CD4-positive, alpha-beta memory T cell (primary cell): Measurements from ENCODE around the gene TMEM229B. TPM values are rescaled to one million over a fixed set of nuclear protein-coding genes. Genes with fewer than 3 reads are reported as not detected.

ENCODE experiments used
- CTCF ChIA-PET: fragments of 350-600 bp; sonication (Branson Sonifier 250); formaldehyde crosslinking; loops from one replicate; lab custom pipeline; 2021; ENCODE audit warnings: inconsistent platforms; ENCODE audit not compliant: partially characterized antibody; lab: Charles Lee
- POLR2A ChIA-PET: fragments of 350-600 bp; sonication (Branson Sonifier 250); formaldehyde crosslinking; loops from one replicate; lab custom pipeline; 2021; ENCODE audit not compliant: partially characterized antibody; lab: Charles Lee
- DNase-seq, 5 donors: peaks; one replicate each; pipeline versions ENCODE4 v3.0.0 to v3.0.0-alpha.2; 2020 to 2022; ENCODE audit warnings: mixed read lengths in 1 of 5
- H3K27ac ChIP-seq: one replicate; pipeline ENCODE4 v1.7.0; 2013; ENCODE audit warnings: low read depth, low read length
- H3K27me3 ChIP-seq: 2 replicates; pipeline ENCODE4 v1.7.0; 2013; ENCODE audit warnings: mild to moderate bottlenecking, low read length, moderate library complexity; ENCODE audit not compliant: insufficient read depth
- H3K36me3 ChIP-seq: 2 replicates; pipeline ENCODE4 v1.7.0; 2013; ENCODE audit warnings: mild to moderate bottlenecking, low read length, moderate library complexity; ENCODE audit not compliant: insufficient read depth
- H3K4me1 ChIP-seq: 2 replicates; pipeline ENCODE4 v1.7.0; 2013; ENCODE audit warnings: mild to moderate bottlenecking, low read length, moderate library complexity; ENCODE audit not compliant: insufficient read depth
- H3K4me3 ChIP-seq, 2 donors: one replicate each; pipeline ENCODE4 v1.7.0; 2013; ENCODE audit warnings: low read length in 2 of 2, mild to moderate bottlenecking in 1 of 2
- H3K9me3 ChIP-seq, 2 donors: one replicate each; pipeline ENCODE4 v1.7.0; 2013; ENCODE audit warnings: low read length in 2 of 2, control low read depth in 1 of 2; ENCODE audit not compliant: control insufficient read depth in 1 of 2
- H3K27ac Mint-ChIP-seq, 7 donors: one replicate each; pipeline ENCODE4 v1.8.0; 2020 to 2021; ENCODE audit warnings: mixed read lengths in 7 of 7, mild to moderate bottlenecking in 6 of 7, inconsistent platforms in 3 of 7, moderate library complexity in 3 of 7
- H3K27me3 Mint-ChIP-seq, 2 donors: one replicate each; pipeline ENCODE4 v1.8.0; 2020 to 2021; ENCODE audit warnings: mixed read lengths in 2 of 2
- H3K36me3 Mint-ChIP-seq, 2 donors: one replicate each; pipeline ENCODE4 v1.8.0; 2020 to 2021; ENCODE audit warnings: mixed read lengths in 2 of 2, inconsistent platforms in 1 of 2, mild to moderate bottlenecking in 1 of 2
- H3K4me1 Mint-ChIP-seq, 4 donors: one replicate each; pipeline ENCODE4 v1.8.0; 2020 to 2021; ENCODE audit warnings: mixed read lengths in 4 of 4, mild to moderate bottlenecking in 1 of 4
- H3K4me3 Mint-ChIP-seq, 8 donors: one replicate each; pipeline ENCODE4 v1.8.0; 2020 to 2021; ENCODE audit warnings: mixed read lengths in 8 of 8, mild to moderate bottlenecking in 7 of 8, moderate library complexity in 6 of 8, inconsistent platforms in 3 of 8
- H3K9me3 Mint-ChIP-seq, 8 donors: one replicate each; pipeline ENCODE4 v1.8.0; 2020 to 2021; ENCODE audit warnings: mixed read lengths in 8 of 8, mild to moderate bottlenecking in 5 of 8, inconsistent platforms in 3 of 8, moderate library complexity in 1 of 8
- intact Hi-C: fragments of 100-400 bp; cut with micrococcal nuclease; formaldehyde crosslinking; loops from one replicate; pipeline ENCODE4 v1.15.1; 2023
- polyA plus RNA-seq, 2 donors: library from polyadenylated mRNA; unstranded; fragments of 300-500 nt; fragmentation: Illumina TruSeq; gene quantifications; one replicate each; pipeline ENCODE4 v1.2.3, GENCODE V29; 2021
- total RNA-seq, 2 experiments: library from RNA; stranded (reverse); gene quantifications; one replicate each; pipeline ENCODE4 v1.2.3, GENCODE V29; 2021

Gene TMEM229B
- total and polyA plus RNA-seq, 4 experiments from 2014 or later = 12.5 to 35.8 (median 31.9) TPM

GRCh38 chr14:67441256-67441655, 47.3 kb downstream of the TMEM229B start:
- H3K27me3 ChIP-seq = no peaks in the 10 kb centered on the region
- H3K27me3 Mint-ChIP-seq = peaks cover 10 to 11% of the 10 kb centered on the region in 2 donors
- ChIA-PET CTCF (interaction anchor here (1.8 kb wide), 1 partner anchor 14 kb away, joined by 9 read pairs; no protein-coding TSS in a partner anchor), POLR2A (no interaction called here)
- H3K9me3 ChIP-seq = no peaks in the 10 kb centered on the region
- H3K4me1 ChIP-seq = no peaks in the 10 kb centered on the region
- intact Hi-C loops = no loop called here
- no peaks in the 10 kb centered on the region for H3K36me3 Mint-ChIP-seq
- H3K4me3 Mint-ChIP-seq = no peak overlapping the region
- no peaks in the 10 kb centered on the region for H3K4me1 Mint-ChIP-seq
- H3K27ac Mint-ChIP-seq = no peak overlapping the region
- no peak overlapping the region for H3K27ac ChIP-seq
- no peak overlapping the region for H3K4me3 ChIP-seq
- no peaks in the 10 kb centered on the region for H3K36me3 ChIP-seq
- DNase-seq = no peak
- H3K9me3 Mint-ChIP-seq = no peaks in the 10 kb centered on the region

GRCh38 chr14:67440513-67440912, 48.0 kb downstream of the TMEM229B start:
- no peak overlapping the region for H3K4me3 ChIP-seq
- Mint-ChIP-seq H3K27me3 (peaks cover 9 to 10% of the 10 kb centered on the region in 2 donors), H3K27ac (no peak overlapping the region), H3K9me3 (no peaks in the 10 kb centered on the region), H3K4me3 (no peak overlapping the region), H3K36me3 (no peaks in the 10 kb centered on the region), H3K4me1 (no peaks in the 10 kb centered on the region)
- DNase-seq = no peak
- no peaks in the 10 kb centered on the region for H3K4me1 ChIP-seq
- H3K9me3 ChIP-seq = no peaks in the 10 kb centered on the region
- intact Hi-C loops = no loop called here
- ChIA-PET CTCF (interaction anchor here (0.7 to 1.8 kb wide), 2 partner anchors 11 to 13 kb away, joined by 3 to 9 read pairs; no protein-coding TSS in a partner anchor), POLR2A (no interaction called here)
- H3K27ac ChIP-seq = no peak overlapping the region
- H3K27me3 ChIP-seq = no peaks in the 10 kb centered on the region
- H3K36me3 ChIP-seq = no peaks in the 10 kb centered on the region

GRCh38 chr14:67438969-67439368, 49.6 kb downstream of the TMEM229B start:
- no peaks in the 10 kb centered on the region for H3K9me3 ChIP-seq
- H3K27me3 Mint-ChIP-seq = peaks cover 4 to 6% of the 10 kb centered on the region in 2 donors
- no peaks in the 10 kb centered on the region for H3K9me3 Mint-ChIP-seq
- H3K36me3 Mint-ChIP-seq = no peaks in the 10 kb centered on the region
- H3K4me3 ChIP-seq = no peak overlapping the region
- POLR2A ChIA-PET = no interaction called here
- H3K4me1 ChIP-seq = no peaks in the 10 kb centered on the region
- H3K27ac ChIP-seq = no peak overlapping the region
- CTCF ChIA-PET = interaction anchor here (1.3 to 1.6 kb wide), 3 partner anchors 9 to 132 kb away, joined by 3 to 5 read pairs (median 5); partner anchors contain the start of gene PLEKHH1
- no peaks in the 10 kb centered on the region for H3K27me3 ChIP-seq
- DNase-seq = no peak
- no peaks in the 10 kb centered on the region for H3K4me1 Mint-ChIP-seq
- H3K36me3 ChIP-seq = no peaks in the 10 kb centered on the region
- no peak overlapping the region for H3K4me3 Mint-ChIP-seq
- H3K27ac Mint-ChIP-seq = no peak overlapping the region
- intact Hi-C loops = no loop called here

GRCh38 chr14:67436006-67436866, 52.3 kb downstream of the TMEM229B start:
- no peak overlapping the region for H3K4me3 ChIP-seq
- no peak overlapping the region for H3K27ac ChIP-seq
- ChIA-PET CTCF (interaction anchor here (1.4 to 2.4 kb wide), 2 partner anchors 9 to 136 kb away, joined by 3 to 8 read pairs; no protein-coding TSS in a partner anchor), POLR2A (no interaction called here)
- intact Hi-C loops = no loop called here
- Mint-ChIP-seq H3K27me3 (peaks cover 2 to 10% of the 10 kb centered on the region in 2 donors), H3K4me1 (no peaks in the 10 kb centered on the region), H3K36me3 (no peaks in the 10 kb centered on the region), H3K9me3 (no peaks in the 10 kb centered on the region), H3K4me3 (no peak overlapping the region), H3K27ac (no peak overlapping the region)
- no peaks in the 10 kb centered on the region for H3K27me3 ChIP-seq
- H3K4me1 ChIP-seq = no peaks in the 10 kb centered on the region
- no peaks in the 10 kb centered on the region for H3K36me3 ChIP-seq
- no peak for DNase-seq
- H3K9me3 ChIP-seq = no peaks in the 10 kb centered on the region

GRCh38 chr14:67435603-67436002, 52.9 kb downstream of the TMEM229B start:
- H3K27ac ChIP-seq = no peak overlapping the region
- no peaks in the 10 kb centered on the region for H3K4me1 Mint-ChIP-seq
- no peaks in the 10 kb centered on the region for H3K27me3 ChIP-seq
- no peaks in the 10 kb centered on the region for H3K9me3 Mint-ChIP-seq
- H3K27ac Mint-ChIP-seq = no peak overlapping the region
- H3K36me3 Mint-ChIP-seq = no peaks in the 10 kb centered on the region
- H3K4me3 ChIP-seq = no peak overlapping the region
- ChIA-PET POLR2A (no interaction called here), CTCF (interaction anchor here (1.4 to 2.4 kb wide), 2 partner anchors 8 to 136 kb away, joined by 3 to 8 read pairs; no protein-coding TSS in a partner anchor)
- peaks cover 2 to 10% of the 10 kb centered on the region in 2 donors for H3K27me3 Mint-ChIP-seq
- no peaks in the 10 kb centered on the region for H3K4me1 ChIP-seq
- intact Hi-C loops = no loop called here
- no peak overlapping the region for H3K4me3 Mint-ChIP-seq
- H3K36me3 ChIP-seq = no peaks in the 10 kb centered on the region
- DNase-seq = no peak
- H3K9me3 ChIP-seq = no peaks in the 10 kb centered on the region

- intact Hi-C loops = no loop called here
- peaks cover 0 to 2% (median 0%) of the 10 kb centered on the region in 8 donors for H3K9me3 Mint-ChIP-seq
- DNase-seq = no peak
- peaks cover 4 to 19% of the 10 kb centered on the region in 2 donors for H3K27me3 Mint-ChIP-seq
- H3K27ac ChIP-seq = no peak overlapping the region
- no peak overlapping the region for H3K27ac Mint-ChIP-seq
- no peaks in the 10 kb centered on the region for H3K4me1 Mint-ChIP-seq
- no peak overlapping the region for H3K4me3 Mint-ChIP-seq
- H3K4me1 ChIP-seq = peaks cover 4% of the 10 kb centered on the region
- H3K36me3 ChIP-seq = no peaks in the 10 kb centered on the region
- no peaks in the 10 kb centered on the region for H3K9me3 ChIP-seq
- ChIA-PET CTCF (interaction anchor here (2.0 to 8.7 kb wide), 3 partner anchors 134 to 272 kb away, joined by 11 to 324 read pairs (median 88); no protein-coding TSS in a partner anchor), POLR2A (no interaction called here)
- H3K36me3 Mint-ChIP-seq = no peaks in the 10 kb centered on the region
- no peak overlapping the region for H3K4me3 ChIP-seq
- no peaks in the 10 kb centered on the region for H3K27me3 ChIP-seq
Observed at GRCh38 chr14:67432050-67432564, 56.4 kb downstream of the TMEM229B start.

GRCh38 chr14:67429510-67430205, 58.9 kb downstream of the TMEM229B start:
- H3K4me1 ChIP-seq = peaks cover 7% of the 10 kb centered on the region
- H3K36me3 ChIP-seq = no peaks in the 10 kb centered on the region
- H3K9me3 ChIP-seq = no peaks in the 10 kb centered on the region
- Mint-ChIP-seq H3K36me3 (no peaks in the 10 kb centered on the region), H3K4me1 (no peaks in the 10 kb centered on the region), H3K27ac (no peak overlapping the region), H3K27me3 (peaks cover 10 to 26% of the 10 kb centered on the region in 2 donors), H3K9me3 (peaks cover 0 to 2% (median 0%) of the 10 kb centered on the region in 8 donors), H3K4me3 (no peak overlapping the region)
- intact Hi-C loops = no loop called here
- CTCF ChIA-PET = interaction anchor here (0.6 to 8.7 kb wide), 10 partner anchors 10 to 274 kb away, joined by 3 to 324 read pairs (median 3); no protein-coding TSS in a partner anchor
- no peak for DNase-seq
- H3K27me3 ChIP-seq = no peaks in the 10 kb centered on the region
- POLR2A ChIA-PET = no interaction called here
- H3K27ac ChIP-seq = no peak overlapping the region
- no peak overlapping the region for H3K4me3 ChIP-seq
